NB4 (cell line): ENCODE results near the gene CCNY.
"Not testable (repeated sequence)": the region's sequence is repeated elsewhere in the genome, so short reads cannot be mapped to it uniquely, and the experiment has no call there.

Experiments
- DNase-seq: peaks from one replicate; pipeline ENCODE4 v3.0.0; 2010; ENCODE audit warnings: low read depth
- H3K4me3 ChIP-seq: one replicate; pipeline ENCODE4 v1.5.1; 2011; ENCODE audit warnings: mild to moderate bottlenecking, low read depth, low read length, moderate library complexity
- CTCF ChIP-seq: IDR thresholded peaks from one replicate; pipeline ENCODE4 v1.5.1; 2012; ENCODE audit warnings: low read depth, low read length
- MAX ChIP-seq: IDR thresholded peaks from 2 replicates; pipeline ENCODE4 v1.6.1; 2011; ENCODE audit warnings: low read depth, low read length
- MYC ChIP-seq: IDR thresholded peaks from 2 replicates; pipeline ENCODE4 v1.6.1; 2011; ENCODE audit warnings: low read depth, low read length
- POLR2A ChIP-seq: IDR thresholded peaks from 2 replicates; pipeline ENCODE4 v1.6.1; 2011; ENCODE audit warnings: mild to moderate bottlenecking; ENCODE audit not compliant: insufficient read length; ENCODE audit errors: extremely low read depth

CCNY gene

GRCh38 chr10:35516102-35516670, 179.9 kb downstream of the CCNY start:
- H3K4me3 ChIP-seq: no peak overlapping the region
- no peak for DNase-seq
- TF ChIP-seq MYC (no peak), MAX (no peak), POLR2A (no peak), CTCF (no peak)

- no peak for DNase-seq
- no peak overlapping the region for H3K4me3 ChIP-seq
- TF ChIP-seq CTCF: no peak
- no peak for TF ChIP-seq MYC
- no peak for TF ChIP-seq POLR2A
- TF ChIP-seq MAX: no peak
Observed at GRCh38 chr10:35517431-35518181, 181.3 kb downstream of the CCNY start.

GRCh38 chr10:35518187-35518586, 181.9 kb downstream of the CCNY start:
- H3K4me3 ChIP-seq, DNase-seq: not testable (repeated sequence)

- no peak for DNase-seq
- TF ChIP-seq MYC (no peak), POLR2A (no peak), CTCF (no peak), MAX (no peak)
- H3K4me3 ChIP-seq: no peak overlapping the region
Observed at GRCh38 chr10:35520996-35521395, 184.7 kb downstream of the CCNY start.

GRCh38 chr10:35523670-35524225, 187.4 kb downstream of the CCNY start:
- no peak overlapping the region for H3K4me3 ChIP-seq
- no peak for DNase-seq
- TF ChIP-seq POLR2A: no peak
- TF ChIP-seq CTCF: no peak
- no peak for TF ChIP-seq MAX
- TF ChIP-seq MYC: no peak

GRCh38 chr10:35526746-35527145, 190.4 kb downstream of the CCNY start:
- no peak overlapping the region for H3K4me3 ChIP-seq
- no peak for TF ChIP-seq POLR2A
- TF ChIP-seq MAX: no peak
- TF ChIP-seq CTCF: no peak
- no peak for TF ChIP-seq MYC
- no peak for DNase-seq
